GM12878 (cell line): ENCODE results near the gene GPR4. TPM values are rescaled to one million over a fixed set of nuclear protein-coding genes. Genes with fewer than 3 reads are reported as not detected.

Experiments
- ATAC-seq: fragments of 200-7000 bp; cut with Tn5 transposase; 3 replicates; pipeline ENCODE4 v1.9.1; 2020; ENCODE audit warnings: mild to moderate bottlenecking, moderate library complexity
- BruUV-seq: library from RNA; stranded (reverse); fragments of 400-500 nt; replicated peaks from 2 replicates; lab custom pipeline; 2021; lab: Mats Ljungman, UMichigan
- CTCF ChIA-PET: fragments of 300-600 bp; sonication (Branson Sonifier 250); formaldehyde crosslinking; extraction: SDS; loops from one replicate; lab custom pipeline; 2021; ENCODE audit warnings: inconsistent platforms; lab: Yijun Ruan, JAX
- POLR2A ChIA-PET: fragments of 350-600 bp; formaldehyde crosslinking; extraction: SDS; loops from one replicate; lab custom pipeline; 2021; ENCODE audit warnings: inconsistent platforms; lab: Charles Lee
- RAD21 ChIA-PET: fragments of 300-600 bp; sonication (Branson Sonifier 250); formaldehyde crosslinking; loops from one replicate; lab custom pipeline; 2023; ENCODE audit warnings: antibody characterized with exemption; ENCODE audit not compliant: unreplicated experiment; lab: Charles Lee
- SMC1A ChIA-PET: fragments of 300-600 bp; sonication (Branson Sonifier 250); formaldehyde crosslinking; loops from one replicate; lab custom pipeline; 2023; ENCODE audit not compliant: unreplicated experiment, uncharacterized antibody; lab: Charles Lee
- DNase-seq: peaks from one replicate; pipeline ENCODE4 v3.0.0-alpha.2; 2011; ENCODE audit warnings: low read depth, low spot score
- FAIRE-seq: peaks from 3 replicates; lab custom pipeline; 2011; peaks lifted over from hg19 to GRCh38; lab: Jason Lieb, UNC
- H2AFZ ChIP-seq: 2 replicates; pipeline ENCODE4 v1.6.0; 2011; ENCODE audit warnings: low read depth, low read length, control low read depth; ENCODE audit not compliant: control insufficient read depth
- H3K27ac ChIP-seq: 2 replicates; pipeline ENCODE4 v1.5.1; 2011; ENCODE audit warnings: control low read depth; ENCODE audit not compliant: control insufficient read depth, insufficient read depth
- H3K27me3 ChIP-seq, 2 experiments: replicated peaks in 1 of 2; 2 replicates each; pipeline versions ENCODE4 v1.6.0 to v1.6.1; 2011; ENCODE audit warnings: low read length in 1 of 2; ENCODE audit not compliant: control insufficient read depth in 2 of 2, insufficient read depth in 2 of 2
- H3K36me3 ChIP-seq, 2 experiments: 2 replicates each; pipeline ENCODE4 v1.5.1; 2011; ENCODE audit warnings: low read length in 1 of 2; ENCODE audit not compliant: control insufficient read depth in 2 of 2, insufficient read depth in 2 of 2
- H3K4me1 ChIP-seq: 2 replicates; pipeline ENCODE4 v1.6.1; 2011; ENCODE audit warnings: mild to moderate bottlenecking, low read length, moderate library complexity, mixed read lengths; ENCODE audit not compliant: control insufficient read depth, insufficient read depth
- H3K4me2 ChIP-seq: 2 replicates; pipeline ENCODE4 v1.6.0; 2011; ENCODE audit warnings: control low read depth; ENCODE audit not compliant: control insufficient read depth, insufficient read depth
- H3K4me3 ChIP-seq: fragments of 200-600 bp; sonication (generic); 2 replicates; pipeline ENCODE4 v1.5.1; 2016
- H3K79me2 ChIP-seq: 2 replicates; pipeline ENCODE4 v1.6.0; 2011; ENCODE audit warnings: low read length; ENCODE audit not compliant: control insufficient read depth, insufficient read depth
- H3K9ac ChIP-seq: 2 replicates; pipeline ENCODE4 v1.8.0; 2011; ENCODE audit warnings: low read length, control low read depth, mixed read lengths; ENCODE audit not compliant: control insufficient read depth, insufficient read depth
- H3K9me3 ChIP-seq: replicated peaks from 3 replicates; pipeline ENCODE4 v1.5.1; 2011; ENCODE audit warnings: mild to moderate bottlenecking, low read length; ENCODE audit not compliant: control insufficient read depth, insufficient read depth
- H4K20me1 ChIP-seq: 2 replicates; pipeline ENCODE4 v1.6.0; 2011; ENCODE audit not compliant: control insufficient read depth, insufficient read depth
- EZH2 ChIP-seq: IDR thresholded peaks from 2 replicates; pipeline ENCODE4 v1.6.1; 2012; ENCODE audit warnings: low read depth, mild to moderate bottlenecking, control low read depth, inconsistent platforms, low read length, borderline replicate concordance; ENCODE audit not compliant: control insufficient read depth
- FOXM1 ChIP-seq: IDR thresholded peaks from 2 replicates; pipeline ENCODE4 v1.6.1; 2012; ENCODE audit warnings: low read depth, mild to moderate bottlenecking, inconsistent platforms, low read length, moderate library complexity
- MEF2B ChIP-seq: fragments of 450-650 bp; IDR thresholded peaks from 2 replicates; pipeline ENCODE4 v1.6.1; 2018; ENCODE audit warnings: mild to moderate bottlenecking, moderate library complexity; ENCODE audit not compliant: partially characterized antibody, poor library complexity, severe bottlenecking
- SUZ12 ChIP-seq: fragments of 200-600 bp; sonication (generic); IDR thresholded peaks from one replicate; pipeline ENCODE4 v1.6.1; 2018; ENCODE audit warnings: antibody characterized with exemption, mild to moderate bottlenecking; ENCODE audit not compliant: unreplicated experiment
- ZNF217 ChIP-seq: fragments of 450-650 bp; IDR thresholded peaks from 2 replicates; pipeline ENCODE4 v1.6.1; 2017; ENCODE audit warnings: antibody characterized with exemption, mild to moderate bottlenecking
- WGBS: methylation state at CpG from one replicate; pipeline ENCODE4 v1.1.6; 2016; ENCODE audit warnings: low lambda C conversion rate; ENCODE audit not compliant: insufficient replicate concordance, insufficient coverage; ENCODE audit errors: missing lambda C conversion rate; 5-methylcytosine and 5-hydroxymethylcytosine counted together
- in situ Hi-C: fragments of 300-500 bp; cut with MboI; formaldehyde crosslinking; loops from 9 replicates; pipeline ENCODE4 v1.14.3; 2018; ENCODE audit warnings: mixed read lengths
- intact Hi-C: fragments of 100-400 bp; cut with micrococcal nuclease; formaldehyde crosslinking; loops from one replicate; pipeline ENCODE4 v1.14.2; 2022; ENCODE audit not compliant: unreplicated experiment
- polyA plus RNA-seq, 11 experiments: library from polyadenylated mRNA; depleted of rRNA in 4 of 11; unstranded in 6 of 11; stranded (reverse) in 5 of 11; fragments of >200 nt; fragmentation: Nextera tagmentation in 4 of 11; fragmentation: Illumina TruSeq in 1 of 11; extraction: Ambion mirVana in 4 of 11; extraction: Trizol in 1 of 11; gene quantifications; 1 replicate in 1 of 11; 2 replicates in 10 of 11; pipeline versions ENCODE4 v1.2.1 to v1.2.3, GENCODE V29; 2011 to 2016; ENCODE audit warnings: inconsistent platforms in 2 of 11, missing spikeins in 2 of 11, low read depth in 1 of 11
- total RNA-seq, 4 experiments: library from RNA; depleted of rRNA in 3 of 4; stranded (reverse); fragments of >200 nt in 3 of 4; fragmentation: Illumina TruSeq in 1 of 4; extraction: Trizol in 1 of 4; gene quantifications; 2 replicates each; pipeline versions ENCODE4 v1.2.1 to v1.2.3, GENCODE V29; 2013 to 2021
- TF ChIP-seq, protein P1 (sequence below): IDR thresholded peaks from 2 replicates; pipeline ENCODE4 v1.6.1; 2011; ENCODE audit warnings: mild to moderate bottlenecking, low read depth, low read length, moderate library complexity; ENCODE audit not compliant: insufficient replicate concordance

Gene GPR4
- total and polyA plus RNA-seq, 10 of the 15 experiments (the other 5 are each of a cell fraction or from before 2014, with no cell fraction given), result not detected

DNA sequence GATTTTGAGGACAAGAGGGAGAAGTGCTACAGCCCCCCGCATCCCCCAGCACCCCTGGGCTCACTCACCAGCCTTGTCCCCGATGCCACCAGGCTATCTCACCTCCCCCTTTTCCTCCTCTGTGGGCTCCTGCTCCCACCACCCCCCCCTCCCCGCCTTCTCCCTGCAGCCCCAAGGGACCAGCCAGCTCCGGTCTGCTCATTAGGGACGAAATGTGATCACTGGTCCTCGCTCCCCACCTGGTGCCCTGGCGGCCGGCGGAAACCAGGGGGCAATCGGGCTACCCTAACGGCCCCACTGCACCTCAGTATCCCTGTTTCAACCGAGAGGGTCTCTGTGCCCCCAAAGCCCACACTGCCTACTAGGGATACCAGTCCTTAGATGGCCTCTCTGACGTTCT, 2.7 kb downstream of the GPR4 start:
- no peak overlapping the region for H3K9ac ChIP-seq

DNA sequence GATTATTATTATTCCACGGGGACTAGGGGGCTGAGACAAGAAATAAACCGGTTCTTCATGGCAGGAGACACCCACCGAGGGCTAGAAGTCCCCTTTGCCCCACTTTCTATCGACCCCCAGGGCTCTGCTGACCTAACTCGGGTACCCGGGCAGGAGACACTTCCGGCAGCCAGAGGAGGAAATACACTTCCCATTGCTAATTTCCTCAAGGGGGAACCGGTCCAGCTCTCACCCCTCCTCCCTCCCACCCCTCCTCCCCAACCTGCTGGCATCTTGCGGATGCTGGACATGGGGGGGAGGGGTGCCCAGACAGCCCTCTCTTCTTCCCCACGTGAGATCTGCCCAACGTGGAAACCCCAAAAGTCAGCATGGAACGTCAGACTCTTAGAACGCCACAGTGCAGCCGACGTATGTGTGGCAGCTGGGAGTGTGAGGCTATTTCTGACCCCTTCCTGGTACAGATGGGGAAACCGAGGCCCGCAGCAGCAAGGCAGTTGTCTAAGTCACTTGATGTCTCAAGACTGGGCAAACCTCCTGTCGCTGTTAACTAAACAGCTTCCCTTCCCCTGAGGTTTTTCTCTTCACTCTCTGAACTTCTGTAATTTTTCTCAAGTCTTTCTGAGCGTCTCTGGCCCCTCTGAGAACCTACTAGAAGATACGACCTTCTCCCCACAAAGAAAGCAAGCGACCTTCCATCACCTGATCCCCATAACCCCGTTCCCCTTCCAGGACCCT, 3.6 kb downstream of the GPR4 start:
- in situ Hi-C loops (no loop called here), intact Hi-C loops (no loop called here)
- DNase-seq, result no peak
- Histone ChIP-seq H3K36me3 (no peaks in the 10 kb centered on the region), H3K4me2 (no peak overlapping the region), H3K4me3 (no peak overlapping the region), H3K9me3 (no peaks in the 10 kb centered on the region), H3K27ac (no peak overlapping the region), H2AFZ (no peak overlapping the region), H3K9ac (no peak overlapping the region), H3K27me3 (peaks cover 4 to 19% of the 10 kb centered on the region in 2 experiments), H4K20me1 (no peaks in the 10 kb centered on the region), H3K4me1 (no peaks in the 10 kb centered on the region), H3K79me2 (no peaks in the 10 kb centered on the region)
- BruUV-seq, result no TSS peak
- no peak for FAIRE-seq
- 0 out of 2 replicates have a peak, but pooled peaks have one; percentile 64 for TF ChIP-seq EZH2
- no peak for TF ChIP-seq FOXM1
- no peak for TF ChIP-seq ZNF217
- peak; percentile 28 for TF ChIP-seq SUZ12
- no peak; the same call in none of the 3 replicates for ATAC-seq
- WGBS, result 6% methylated on average over 19 of the region's 22 CpGs
- ChIA-PET RAD21 (no interaction called here), CTCF (no interaction called here), SMC1A (interaction anchor here (1.0 kb wide), 1 partner anchor 109 kb away, joined by 3 read pairs; no protein-coding TSS in a partner anchor), POLR2A (interaction anchor here (0.6 kb wide), 1 partner anchor 117 kb away, joined by 3 read pairs; no protein-coding TSS in a partner anchor)

More for the DNA sequence above, 2.7 kb downstream of the GPR4 start:
- no peaks in the 10 kb centered on the region for H3K9me3 ChIP-seq
- ChIA-PET CTCF (no interaction called here), SMC1A (no interaction called here)
- H3K27ac ChIP-seq, result no peak overlapping the region
- no peak overlapping the region for H2AFZ ChIP-seq
- FAIRE-seq (no peak), ATAC-seq (peak; percentile 50)
- no peaks in the 10 kb centered on the region for H3K36me3 ChIP-seq
- no peaks in the 10 kb centered on the region for H4K20me1 ChIP-seq
- no peaks in the 10 kb centered on the region for H3K4me1 ChIP-seq
- TF ChIP-seq, protein P1, sequence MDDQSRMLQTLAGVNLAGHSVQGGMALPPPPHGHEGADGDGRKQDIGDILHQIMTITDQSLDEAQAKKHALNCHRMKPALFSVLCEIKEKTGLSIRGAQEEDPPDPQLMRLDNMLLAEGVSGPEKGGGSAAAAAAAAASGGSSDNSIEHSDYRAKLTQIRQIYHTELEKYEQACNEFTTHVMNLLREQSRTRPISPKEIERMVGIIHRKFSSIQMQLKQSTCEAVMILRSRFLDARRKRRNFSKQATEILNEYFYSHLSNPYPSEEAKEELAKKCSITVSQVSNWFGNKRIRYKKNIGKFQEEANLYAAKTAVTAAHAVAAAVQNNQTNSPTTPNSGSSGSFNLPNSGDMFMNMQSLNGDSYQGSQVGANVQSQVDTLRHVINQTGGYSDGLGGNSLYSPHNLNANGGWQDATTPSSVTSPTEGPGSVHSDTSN, result no peak
- peak; percentile 50 for TF ChIP-seq MEF2B
- TF ChIP-seq, all 136 proteins: peak for 1
- BruUV-seq, result no TSS peak
- in situ Hi-C loops, result no loop called here
- ChIA-PET POLR2A (no interaction called here), RAD21 (no interaction called here)
- peaks cover 4 to 19% of the 10 kb centered on the region in 2 experiments for H3K27me3 ChIP-seq
- no peak for DNase-seq
- intact Hi-C loops, result no loop called here
- H3K4me3 ChIP-seq, result no peak overlapping the region
- no peaks in the 10 kb centered on the region for H3K79me2 ChIP-seq
- WGBS, result 0% methylated on average over 12 of the region's 13 CpGs
- no peak overlapping the region for H3K4me2 ChIP-seq
